Erythroblast (primary cell): Measurements from ENCODE around the gene HEMK1.

Source experiments
- GATA1 ChIP-seq: IDR thresholded peaks from 2 replicates; pipeline ENCODE4 v1.6.1; 2011; ENCODE audit warnings: low read depth, mild to moderate bottlenecking, control low read depth, low read length, moderate library complexity
- POLR2A ChIP-seq: IDR thresholded peaks from 2 replicates; pipeline ENCODE4 v1.6.1; 2011; ENCODE audit warnings: mild to moderate bottlenecking, low read length

GRCh38 chr3:50524746-50525145, 44.6 kb upstream of the HEMK1 start:
- TF ChIP-seq POLR2A (no peak), GATA1 (no peak)
